Endodermal cell (in vitro differentiated cells): ENCODE data around the gene GRID2IP. TPM values are rescaled to one million over a fixed set of nuclear protein-coding genes. Genes with fewer than 3 reads are reported as not detected.

ENCODE experiments used
- DNase-seq: peaks from one replicate; pipeline ENCODE4 v3.0.0-alpha.2; 2017
- H3K27ac ChIP-seq: 2 replicates; pipeline ENCODE4 v1.5.1; 2013; ENCODE audit warnings: mild to moderate bottlenecking, low read depth, low read length, moderate library complexity
- H3K27me3 ChIP-seq: 2 replicates; pipeline ENCODE4 v1.6.1; 2013; ENCODE audit warnings: mild to moderate bottlenecking, low read length, moderate library complexity; ENCODE audit not compliant: insufficient read depth, control insufficient read depth, poor library complexity, severe bottlenecking
- H3K36me3 ChIP-seq: 2 replicates; pipeline ENCODE4 v1.7.0; 2013; ENCODE audit warnings: mild to moderate bottlenecking, low read length, moderate library complexity; ENCODE audit not compliant: control insufficient read depth, insufficient read depth
- H3K4me1 ChIP-seq: one replicate; pipeline ENCODE4 v1.7.0; 2013; ENCODE audit warnings: low read length; ENCODE audit not compliant: control insufficient read depth, insufficient read depth
- H3K4me3 ChIP-seq: 2 replicates; pipeline ENCODE4 v1.5.1; 2013; ENCODE audit warnings: mild to moderate bottlenecking, low read length, moderate library complexity
- H3K9ac ChIP-seq: 2 replicates; pipeline ENCODE4 v1.6.1; 2013; ENCODE audit warnings: mild to moderate bottlenecking, low read length, moderate library complexity; ENCODE audit not compliant: poor library complexity, severe bottlenecking; ENCODE audit errors: extremely low read depth
- H3K9me3 ChIP-seq: 2 replicates; pipeline ENCODE4 v1.6.1; 2013; ENCODE audit warnings: mild to moderate bottlenecking, low read length, moderate library complexity; ENCODE audit not compliant: control insufficient read depth
- H3K27ac Mint-ChIP-seq: 2 replicates; pipeline ENCODE4 v1.8.0; 2020; ENCODE audit warnings: mixed read lengths
- H3K27me3 Mint-ChIP-seq: 2 replicates; pipeline ENCODE4 v1.8.0; 2021; ENCODE audit warnings: mild to moderate bottlenecking, mixed read lengths; ENCODE audit not compliant: insufficient read depth
- H3K36me3 Mint-ChIP-seq: 2 replicates; pipeline ENCODE4 v1.8.0; 2020; ENCODE audit warnings: low read depth, mixed read lengths
- H3K4me1 Mint-ChIP-seq: 2 replicates; pipeline ENCODE4 v1.8.0; 2020; ENCODE audit warnings: mixed read lengths
- H3K4me3 Mint-ChIP-seq: 2 replicates; pipeline ENCODE4 v1.8.0; 2020; ENCODE audit warnings: mild to moderate bottlenecking, moderate library complexity, mixed read lengths
- H3K9me3 Mint-ChIP-seq: 2 replicates; pipeline ENCODE4 v1.8.0; 2020; ENCODE audit warnings: mild to moderate bottlenecking, mixed read lengths
- CTCF ChIP-seq: fragments of 200-600 bp; sonication (generic); conservative IDR thresholded peaks from 2 replicates; pipeline ENCODE4 v1.5.0; 2021; ENCODE audit warnings: antibody characterized with exemption, mild to moderate bottlenecking
- WGBS, 2 experiments: methylation state at CpG; one replicate each; pipeline versions ENCODE4 v1.1.5 to v1.1.7; 2013; ENCODE audit warnings: missing lambda C conversion rate in 2 of 2, mixed read lengths in 1 of 2; ENCODE audit not compliant: insufficient coverage in 1 of 2, insufficient read length in 1 of 2; 5-methylcytosine and 5-hydroxymethylcytosine counted together
- total RNA-seq, 2 donors: library from RNA; stranded (reverse); fragmentation: NEBNext Ultra II Directional in 1 of 2; extraction: Animal tissue kit (Norgen Biotek cat#: 25700) in 1 of 2; gene quantifications; 2 replicates in 1 of 2; 3 replicates in 1 of 2; pipeline ENCODE4 v1.2.1, GENCODE V29; 2021

GRID2IP gene
- total RNA-seq, 2 donors from 2014 or later = 2.4 to 4.9 TPM

- H3K4me3 Mint-ChIP-seq = peak overlapping the region; percentile 90
- Histone ChIP-seq H3K4me3 (peak overlapping the region; percentile 26), H3K9ac (no peak overlapping the region), H3K27ac (no peak overlapping the region), H3K9me3 (no peaks in the 10 kb centered on the region), H3K4me1 (no peaks in the 10 kb centered on the region), H3K27me3 (no peaks in the 10 kb centered on the region), H3K36me3 (peaks cover 23% of the 10 kb centered on the region)
- WGBS, 2 experiments = 94 to 100% methylated on average over 3 to 6 of the region's 6 CpGs
- no peaks in the 10 kb centered on the region for H3K27me3 Mint-ChIP-seq
- no peak overlapping the region for H3K27ac Mint-ChIP-seq
- peaks cover 19% of the 10 kb centered on the region for H3K36me3 Mint-ChIP-seq
- no peak for TF ChIP-seq CTCF
- H3K9me3 Mint-ChIP-seq = no peaks in the 10 kb centered on the region
- no peak for DNase-seq
- H3K4me1 Mint-ChIP-seq = peaks cover 9% of the 10 kb centered on the region
Measured at GRCh38 chr7:6481445-6481844, 69.8 kb downstream of the GRID2IP start.

GRCh38 chr7:6480323-6480660 is 71.0 kb downstream of the GRID2IP start:
- Histone ChIP-seq H3K36me3 (peaks cover 28% of the 10 kb centered on the region), H3K27me3 (no peaks in the 10 kb centered on the region), H3K27ac (no peak overlapping the region), H3K4me3 (no peak overlapping the region), H3K4me1 (no peaks in the 10 kb centered on the region), H3K9me3 (no peaks in the 10 kb centered on the region), H3K9ac (no peak overlapping the region)
- 85 to 95% methylated on average over 3 to 5 of the region's 5 CpGs for WGBS, 2 experiments
- no peak for DNase-seq
- Mint-ChIP-seq H3K9me3 (no peaks in the 10 kb centered on the region), H3K27ac (no peak overlapping the region), H3K4me1 (peaks cover 9% of the 10 kb centered on the region), H3K4me3 (no peak overlapping the region), H3K36me3 (peaks cover 19% of the 10 kb centered on the region), H3K27me3 (no peaks in the 10 kb centered on the region)
- no peak for TF ChIP-seq CTCF

GRCh38 chr7:6479067-6479466 is 72.2 kb downstream of the GRID2IP start:
- Histone ChIP-seq H3K4me1 (no peaks in the 10 kb centered on the region), H3K4me3 (no peak overlapping the region), H3K9me3 (no peaks in the 10 kb centered on the region), H3K36me3 (peaks cover 35% of the 10 kb centered on the region), H3K9ac (no peak overlapping the region), H3K27me3 (no peaks in the 10 kb centered on the region), H3K27ac (no peak overlapping the region)
- WGBS, 2 experiments = 89 to 92% methylated on average over 7 to 8 of the region's 8 CpGs
- DNase-seq = no peak
- Mint-ChIP-seq H3K4me1 (peaks cover 11% of the 10 kb centered on the region), H3K36me3 (peaks cover 21% of the 10 kb centered on the region), H3K27me3 (no peaks in the 10 kb centered on the region), H3K9me3 (no peaks in the 10 kb centered on the region), H3K27ac (no peak overlapping the region), H3K4me3 (no peak overlapping the region)
- TF ChIP-seq CTCF = no peak
